CD4-positive, alpha-beta T cell treated with Interleukin-12 subunit alpha and Interleukin-12 subunit beta, for 1 hour (primary cell): ENCODE results near the gene PCNX2.
"Not testable (repeated sequence)": the region's sequence is repeated elsewhere in the genome, so short reads cannot be mapped to it uniquely, and the experiment has no call there.

ENCODE experiments used
- DNase-seq: peaks from one replicate; pipeline ENCODE4 v3.0.0-alpha.2; 2020

Gene PCNX2

GRCh38 chr1:233097546-233097945, 198.0 kb downstream of the PCNX2 start:
- no peak for DNase-seq

GRCh38 chr1:233094691-233095090, 200.8 kb downstream of the PCNX2 start:
- no peak for DNase-seq

- DNase-seq = no peak
Observed at GRCh38 chr1:233094269-233094668, 201.3 kb downstream of the PCNX2 start.

GRCh38 chr1:233090746-233091494, 204.6 kb downstream of the PCNX2 start:
- DNase-seq = no peak

- no peak for DNase-seq
Observed at GRCh38 chr1:233089251-233089650, 206.3 kb downstream of the PCNX2 start.

- DNase-seq = no peak
Observed at GRCh38 chr1:233088613-233089012, 206.9 kb downstream of the PCNX2 start.

GRCh38 chr1:233086961-233087881, 208.3 kb downstream of the PCNX2 start:
- DNase-seq = no peak

GRCh38 chr1:233085566-233085965, 210.0 kb downstream of the PCNX2 start:
- DNase-seq = no peak

GRCh38 chr1:233082778-233083550, 212.6 kb downstream of the PCNX2 start:
- no peak for DNase-seq

- no peak for DNase-seq
Observed at GRCh38 chr1:233081735-233082134, 213.8 kb downstream of the PCNX2 start.

GRCh38 chr1:233080827-233081226, 214.7 kb downstream of the PCNX2 start:
- not testable (repeated sequence) for DNase-seq

GRCh38 chr1:233080286-233080685, 215.2 kb downstream of the PCNX2 start:
- DNase-seq = no peak

- DNase-seq = no peak
Observed at GRCh38 chr1:233079574-233079973, 216.0 kb downstream of the PCNX2 start.

- no peak for DNase-seq
Observed at GRCh38 chr1:233078396-233078795, 217.1 kb downstream of the PCNX2 start.

- DNase-seq = no peak
Observed at GRCh38 chr1:233075915-233076295, 219.6 kb downstream of the PCNX2 start.

GRCh38 chr1:233066087-233066486, 229.4 kb downstream of the PCNX2 start:
- DNase-seq = no peak

- no peak for DNase-seq
Observed at GRCh38 chr1:233065685-233066084, 229.8 kb downstream of the PCNX2 start.

- no peak for DNase-seq
Observed at GRCh38 chr1:233064988-233065387, 230.5 kb downstream of the PCNX2 start.

- DNase-seq = no peak
Observed at GRCh38 chr1:233063462-233063861, 232.1 kb downstream of the PCNX2 start.

- no peak for DNase-seq
Observed at GRCh38 chr1:233061265-233061664, 234.3 kb downstream of the PCNX2 start.

GRCh38 chr1:233060461-233060994, 235.0 kb downstream of the PCNX2 start:
- DNase-seq = no peak

GRCh38 chr1:233057836-233058235, 237.7 kb downstream of the PCNX2 start:
- no peak for DNase-seq
